Stomach (tissue), 4 donors: Measurements from ENCODE around the gene ZBED4.

Experiments
- CTCF ChIP-seq, 7 experiments: fragments of 450-650 bp in 4 of 7; fragments of 200-600 bp in 3 of 7; sonication (generic) in 3 of 7; IDR thresholded peaks; one replicate each; pipeline ENCODE4 v1.5.1; 2016 to 2019; ENCODE audit warnings: antibody characterized with exemption in 7 of 7, control low read depth in 2 of 7, mild to moderate bottlenecking in 1 of 7
- POLR2A ChIP-seq, 4 donors: fragments of 450-650 bp; IDR thresholded peaks; one replicate each; pipeline ENCODE4 v1.6.1; 2016; ENCODE audit warnings: antibody characterized with exemption in 4 of 4, control low read depth in 2 of 4, mild to moderate bottlenecking in 1 of 4, moderate library complexity in 1 of 4

- TF ChIP-seq CTCF (IDR thresholded peaks at IDR 0.05) (no peak), POLR2A (IDR thresholded peaks at IDR 0.05) (no peak)
Measured at GRCh38 chr22:49924113-49924833, 70.6 kb downstream of the ZBED4 start.
